ENCODE measurements around the gene ACTA1.

DNA sequence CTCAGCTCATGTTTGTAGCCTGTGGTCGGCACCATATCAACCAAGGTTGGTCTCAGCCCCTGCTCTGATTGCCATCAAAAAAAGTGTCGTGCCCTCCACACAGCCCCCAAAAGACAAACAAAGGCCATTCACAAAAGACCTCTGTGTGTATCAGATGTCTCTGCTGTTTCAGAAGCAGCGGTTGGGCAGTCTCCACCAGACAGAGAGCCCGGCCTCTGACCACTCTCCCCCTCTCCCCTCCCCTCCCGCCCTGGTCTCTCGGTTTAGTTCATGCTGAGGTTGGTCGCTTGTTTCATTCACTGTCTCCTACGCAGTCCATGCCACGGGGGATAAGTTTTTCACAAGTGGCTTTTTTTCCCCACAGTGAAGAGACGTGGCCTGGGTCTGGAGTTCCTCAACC, 27.1 kb downstream of the ACTA1 start:
- TF ChIP-seq POLR2AphosphoS5 (IDR thresholded peaks at IDR 0.05), result no peak
- TF ChIP-seq CTCF (IDR thresholded peaks at IDR 0.05), result no peak
- no peak for TF ChIP-seq POLR2A (IDR thresholded peaks at IDR 0.05)
- TF ChIP-seq EP300 (IDR thresholded peaks at IDR 0.05), result no peak
